ENCODE data around the gene PTPRC.

PTPRC gene

DNA sequence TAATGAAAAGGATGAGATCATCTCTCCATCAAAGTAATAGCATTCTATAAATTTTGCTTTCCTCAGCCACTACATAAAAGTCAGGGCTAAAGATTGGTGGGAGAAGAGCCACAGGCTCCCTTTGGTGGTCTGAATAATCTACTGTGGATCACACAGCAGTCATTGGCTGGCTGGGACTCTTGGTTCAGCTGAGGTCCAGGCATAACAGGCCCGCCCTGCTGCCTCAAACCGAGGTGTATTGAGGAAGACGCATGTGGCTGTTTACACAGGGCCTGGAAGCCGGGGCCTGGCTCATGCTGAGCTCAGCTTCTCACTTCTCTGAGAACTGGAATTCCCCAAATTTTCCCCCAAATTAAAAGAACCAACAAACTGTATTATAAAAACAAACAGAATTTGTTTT is 139.2 kb downstream of the PTPRC start:
- ChIA-PET POLR2A (interaction anchor here (1.2 kb wide), 1 partner anchor 159 kb away, joined by 3 read pairs; no protein-coding TSS in a partner anchor), CTCF (no interaction called here)
- DNase-seq (ENCODE audit: extremely low spot score): peak; percentile 15
- TF ChIP-seq L3MBTL2 (conservative IDR thresholded peaks at IDR 0.05): peak; percentile 37; the same call in 1 of the 2 replicates
- TF ChIP-seq ZNF384 (IDR thresholded peaks at IDR 0.05): no peak

- POLR2A ChIA-PET: no interaction called here
- no peak for DNase-seq (ENCODE audit: extremely low spot score)
These were observed 141.5 kb downstream of the PTPRC start for GRCh38 chr1:198780376-198780775.

DNA sequence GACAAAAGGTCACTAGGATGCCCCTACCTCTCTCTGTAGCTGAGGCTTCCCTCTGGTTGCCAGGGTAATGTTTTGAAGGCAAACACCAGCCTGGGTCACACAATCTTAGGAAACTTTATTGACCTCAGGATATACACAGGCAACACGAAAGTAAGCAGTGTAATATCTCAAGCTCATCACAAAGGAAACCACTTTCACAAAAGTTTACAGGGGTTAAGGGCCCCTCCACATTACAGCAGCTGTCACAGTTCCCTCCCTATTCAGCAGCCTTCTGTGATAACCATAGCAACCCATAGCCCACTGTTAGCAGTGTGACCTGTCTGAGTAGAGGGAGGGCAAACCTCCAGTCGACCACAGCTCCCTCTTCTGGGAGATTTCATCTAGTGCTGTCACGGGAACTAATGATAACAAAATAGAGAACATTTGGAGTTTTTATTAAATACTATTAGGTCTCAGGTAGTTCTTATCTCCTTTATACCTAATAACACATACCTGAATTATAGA is 149.8 kb downstream of the PTPRC start:
- TF ChIP-seq CTBP1 (IDR thresholded peaks at IDR 0.05; ENCODE audit: borderline replicate concordance) (no peak), BHLHE40 (IDR thresholded peaks at IDR 0.05; ENCODE audit: borderline replicate concordance) (no peak), ZNF384 (IDR thresholded peaks at IDR 0.05) (no peak), FOXM1 (IDR thresholded peaks at IDR 0.05; ENCODE audit: borderline replicate concordance) (no peak), SP1 (IDR thresholded peaks at IDR 0.05) (no peak), FOXK2 (IDR thresholded peaks at IDR 0.05) (no peak), TARDBP (IDR thresholded peaks at IDR 0.05) (no peak), NFRKB (IDR thresholded peaks at IDR 0.05) (no peak), PKNOX1 (IDR thresholded peaks at IDR 0.05) (no peak), ARNT (IDR thresholded peaks at IDR 0.05) (no peak), LEF1 (IDR thresholded peaks at IDR 0.05; ENCODE audit: borderline replicate concordance) (no peak), L3MBTL2 (conservative IDR thresholded peaks at IDR 0.05) (no peak), SUZ12 (IDR thresholded peaks at IDR 0.05) (no peak)
- peak; percentile 42 for DNase-seq (ENCODE audit: extremely low spot score)
- ChIA-PET CTCF (interaction anchor here (0.6 to 1.4 kb wide), 2 partner anchors 115 to 325 kb away, joined by 3 to 4 read pairs; no protein-coding TSS in a partner anchor), POLR2A (no interaction called here)

More at GRCh38 chr1:198780376-198780775, 141.5 kb downstream of the PTPRC start:
- CTCF ChIA-PET: interaction anchor here (0.9 kb wide), 1 partner anchor 333 kb away, joined by 4 read pairs; no protein-coding TSS in a partner anchor
- TF ChIP-seq SP1 (IDR thresholded peaks at IDR 0.05) (no peak), ELF4 (IDR thresholded peaks at IDR 0.05) (no peak), HDGF (IDR thresholded peaks at IDR 0.05; ENCODE audit: borderline replicate concordance) (no peak), L3MBTL2 (conservative IDR thresholded peaks at IDR 0.05) (no peak), NFRKB (IDR thresholded peaks at IDR 0.05) (no peak), FOXK2 (IDR thresholded peaks at IDR 0.05) (no peak), CTBP1 (IDR thresholded peaks at IDR 0.05; ENCODE audit: borderline replicate concordance) (no peak), ZNF384 (IDR thresholded peaks at IDR 0.05) (no peak), ARNT (IDR thresholded peaks at IDR 0.05) (no peak), SUZ12 (IDR thresholded peaks at IDR 0.05) (no peak), BHLHE40 (IDR thresholded peaks at IDR 0.05; ENCODE audit: borderline replicate concordance) (no peak), LEF1 (IDR thresholded peaks at IDR 0.05; ENCODE audit: borderline replicate concordance) (no peak)

- TF ChIP-seq HDGF (IDR thresholded peaks at IDR 0.05; ENCODE audit: borderline replicate concordance): no peak
- TF ChIP-seq ELF4 (IDR thresholded peaks at IDR 0.05): no peak
- TF ChIP-seq SP1 (IDR thresholded peaks at IDR 0.05): no peak
- no peak for TF ChIP-seq L3MBTL2 (conservative IDR thresholded peaks at IDR 0.05)
- TF ChIP-seq SUZ12 (IDR thresholded peaks at IDR 0.05): no peak
- no peak for TF ChIP-seq FOXM1 (IDR thresholded peaks at IDR 0.05; ENCODE audit: borderline replicate concordance)
- no peak for TF ChIP-seq FOXA1 (IDR thresholded peaks at IDR 0.05)
- no peak for TF ChIP-seq ARNT (IDR thresholded peaks at IDR 0.05)
- no peak for TF ChIP-seq TARDBP (IDR thresholded peaks at IDR 0.05)
- TF ChIP-seq NFRKB (IDR thresholded peaks at IDR 0.05): no peak
- no peak for TF ChIP-seq CTBP1 (IDR thresholded peaks at IDR 0.05; ENCODE audit: borderline replicate concordance)
- no peak for TF ChIP-seq LEF1 (IDR thresholded peaks at IDR 0.05; ENCODE audit: borderline replicate concordance)
- TF ChIP-seq BHLHE40 (IDR thresholded peaks at IDR 0.05; ENCODE audit: borderline replicate concordance): no peak
- POLR2A ChIA-PET: no interaction called here
These were observed 154.9 kb downstream of the PTPRC start for GRCh38 chr1:198793714-198794113.

DNA sequence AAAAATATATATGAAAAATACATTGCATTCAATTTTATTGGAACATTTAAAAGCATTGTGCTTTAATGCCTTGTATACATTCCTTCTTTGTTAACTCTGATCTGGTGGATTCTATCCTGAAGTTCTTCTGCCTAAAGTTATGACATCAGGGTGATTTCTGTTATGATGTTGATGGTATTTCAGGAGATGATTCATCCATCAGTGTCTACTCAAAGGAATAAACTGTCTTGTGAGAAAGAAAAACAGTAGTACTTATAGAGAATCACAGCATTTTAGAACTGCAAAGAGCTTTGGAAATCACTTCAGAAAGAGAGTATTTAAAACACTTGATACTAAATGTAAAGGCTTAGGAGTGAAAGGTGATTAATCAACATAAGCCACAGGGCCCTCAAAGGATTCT is 155.7 kb downstream of the PTPRC start:
- ChIA-PET CTCF (no interaction called here), POLR2A (no interaction called here)
- no peak for DNase-seq (ENCODE audit: extremely low spot score)
- TF ChIP-seq PKNOX1 (IDR thresholded peaks at IDR 0.05) (no peak), ELF4 (IDR thresholded peaks at IDR 0.05) (no peak), FOXK2 (IDR thresholded peaks at IDR 0.05) (no peak), L3MBTL2 (conservative IDR thresholded peaks at IDR 0.05) (no peak), ARNT (IDR thresholded peaks at IDR 0.05) (no peak), FOXA1 (IDR thresholded peaks at IDR 0.05) (no peak), SUZ12 (IDR thresholded peaks at IDR 0.05) (no peak)

More at GRCh38 chr1:198793714-198794113, 154.9 kb downstream of the PTPRC start:
- CTCF ChIA-PET: no interaction called here
- no peak for DNase-seq (ENCODE audit: extremely low spot score)

DNA sequence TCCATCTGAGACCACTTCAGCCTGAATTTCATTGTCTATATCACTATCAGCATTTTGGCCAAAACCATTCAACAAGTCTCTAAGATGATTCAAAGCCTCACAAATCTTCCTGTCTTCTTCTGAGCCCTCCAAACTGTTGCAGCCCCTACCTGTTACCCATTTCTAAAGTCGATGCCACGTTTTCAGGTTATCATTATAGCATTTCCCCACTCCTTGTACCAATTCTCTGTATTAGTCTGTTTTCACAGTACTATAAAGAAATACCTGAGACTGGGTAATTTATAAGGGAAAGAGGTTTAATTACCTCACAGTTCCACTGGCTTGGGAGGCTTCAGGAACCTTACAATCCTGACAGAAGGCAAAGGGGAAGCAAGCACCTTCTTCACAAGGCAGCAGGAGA is 158.8 kb downstream of the PTPRC start:
- TF ChIP-seq ZNF384 (IDR thresholded peaks at IDR 0.05): no peak
- TF ChIP-seq ELF4 (IDR thresholded peaks at IDR 0.05): no peak
- TF ChIP-seq ARNT (IDR thresholded peaks at IDR 0.05): no peak
- no peak for TF ChIP-seq NFRKB (IDR thresholded peaks at IDR 0.05)
- no peak for TF ChIP-seq L3MBTL2 (conservative IDR thresholded peaks at IDR 0.05)
- TF ChIP-seq FOXM1 (IDR thresholded peaks at IDR 0.05; ENCODE audit: borderline replicate concordance): no peak
- TF ChIP-seq FOXK2 (IDR thresholded peaks at IDR 0.05): no peak
- no peak for TF ChIP-seq SP1 (IDR thresholded peaks at IDR 0.05)
- no peak for TF ChIP-seq TARDBP (IDR thresholded peaks at IDR 0.05)
- no peak for TF ChIP-seq HDGF (IDR thresholded peaks at IDR 0.05; ENCODE audit: borderline replicate concordance)
- no peak for TF ChIP-seq LEF1 (IDR thresholded peaks at IDR 0.05; ENCODE audit: borderline replicate concordance)
- TF ChIP-seq PKNOX1 (IDR thresholded peaks at IDR 0.05): no peak
- no peak for TF ChIP-seq CTBP1 (IDR thresholded peaks at IDR 0.05; ENCODE audit: borderline replicate concordance)
- TF ChIP-seq SUZ12 (IDR thresholded peaks at IDR 0.05): no peak
- TF ChIP-seq FOXA1 (IDR thresholded peaks at IDR 0.05): no peak
- CTCF ChIA-PET: no interaction called here
- no peak for DNase-seq (ENCODE audit: extremely low spot score)
- POLR2A ChIA-PET: no interaction called here

All from HEK293T (cell line).